Measurements from ENCODE around the gene TRIM46.
"Not testable (repeated sequence)": the region's sequence is repeated elsewhere in the genome, so short reads cannot be mapped to it uniquely, and the experiment has no call there.

TRIM46 gene

GRCh38 chr1:155193275-155193990 is 19.8 kb downstream of the TRIM46 start:
- TF ChIP-seq, protein P1, sequence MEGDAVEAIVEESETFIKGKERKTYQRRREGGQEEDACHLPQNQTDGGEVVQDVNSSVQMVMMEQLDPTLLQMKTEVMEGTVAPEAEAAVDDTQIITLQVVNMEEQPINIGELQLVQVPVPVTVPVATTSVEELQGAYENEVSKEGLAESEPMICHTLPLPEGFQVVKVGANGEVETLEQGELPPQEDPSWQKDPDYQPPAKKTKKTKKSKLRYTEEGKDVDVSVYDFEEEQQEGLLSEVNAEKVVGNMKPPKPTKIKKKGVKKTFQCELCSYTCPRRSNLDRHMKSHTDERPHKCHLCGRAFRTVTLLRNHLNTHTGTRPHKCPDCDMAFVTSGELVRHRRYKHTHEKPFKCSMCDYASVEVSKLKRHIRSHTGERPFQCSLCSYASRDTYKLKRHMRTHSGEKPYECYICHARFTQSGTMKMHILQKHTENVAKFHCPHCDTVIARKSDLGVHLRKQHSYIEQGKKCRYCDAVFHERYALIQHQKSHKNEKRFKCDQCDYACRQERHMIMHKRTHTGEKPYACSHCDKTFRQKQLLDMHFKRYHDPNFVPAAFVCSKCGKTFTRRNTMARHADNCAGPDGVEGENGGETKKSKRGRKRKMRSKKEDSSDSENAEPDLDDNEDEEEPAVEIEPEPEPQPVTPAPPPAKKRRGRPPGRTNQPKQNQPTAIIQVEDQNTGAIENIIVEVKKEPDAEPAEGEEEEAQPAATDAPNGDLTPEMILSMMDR (IDR thresholded peaks at IDR 0.05; ENCODE audit: low read depth, low read length, missing control alignments) = peak; percentile 99
- Histone ChIP-seq H3K27ac (peak overlapping the region; percentile 71), H3K36me3 (replicated peaks) (peaks cover 7% of the 10 kb centered on the region), H3K4me3 (ENCODE audit: low read depth, low read length) (peak overlapping the region; percentile 63), H3K27me3 (replicated peaks) (no peaks in the 10 kb centered on the region)
- DNase-seq = peak; percentile 78
- in situ Hi-C loops (cut with HindIII; ENCODE audit: low pct_ligation_motif_present, low sequenced_read_pairs) = no loop called here

DNA sequence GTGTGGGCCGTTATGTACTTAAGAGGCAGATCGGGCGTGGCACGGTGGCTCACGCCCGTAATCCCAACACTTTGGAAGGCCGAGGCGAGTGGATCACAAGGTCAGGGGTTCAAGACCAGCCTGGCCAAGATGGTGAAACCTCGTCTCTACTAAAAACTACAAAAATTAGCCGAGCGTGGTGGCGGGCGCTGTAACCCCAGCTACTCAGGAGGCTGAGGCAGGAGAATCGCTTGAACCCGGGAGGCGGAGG is 20.3 kb downstream of the TRIM46 start:
- DNase-seq; H3K27me3 ChIP-seq (replicated peaks); in situ Hi-C loops (cut with HindIII; ENCODE audit: low pct_ligation_motif_present, low sequenced_read_pairs); H3K36me3 ChIP-seq (replicated peaks): not testable (repeated sequence)
- Histone ChIP-seq H3K4me3 (ENCODE audit: low read depth, low read length) (peak overlapping the region; percentile 63), H3K27ac (peak overlapping the region; percentile 71)

DNA sequence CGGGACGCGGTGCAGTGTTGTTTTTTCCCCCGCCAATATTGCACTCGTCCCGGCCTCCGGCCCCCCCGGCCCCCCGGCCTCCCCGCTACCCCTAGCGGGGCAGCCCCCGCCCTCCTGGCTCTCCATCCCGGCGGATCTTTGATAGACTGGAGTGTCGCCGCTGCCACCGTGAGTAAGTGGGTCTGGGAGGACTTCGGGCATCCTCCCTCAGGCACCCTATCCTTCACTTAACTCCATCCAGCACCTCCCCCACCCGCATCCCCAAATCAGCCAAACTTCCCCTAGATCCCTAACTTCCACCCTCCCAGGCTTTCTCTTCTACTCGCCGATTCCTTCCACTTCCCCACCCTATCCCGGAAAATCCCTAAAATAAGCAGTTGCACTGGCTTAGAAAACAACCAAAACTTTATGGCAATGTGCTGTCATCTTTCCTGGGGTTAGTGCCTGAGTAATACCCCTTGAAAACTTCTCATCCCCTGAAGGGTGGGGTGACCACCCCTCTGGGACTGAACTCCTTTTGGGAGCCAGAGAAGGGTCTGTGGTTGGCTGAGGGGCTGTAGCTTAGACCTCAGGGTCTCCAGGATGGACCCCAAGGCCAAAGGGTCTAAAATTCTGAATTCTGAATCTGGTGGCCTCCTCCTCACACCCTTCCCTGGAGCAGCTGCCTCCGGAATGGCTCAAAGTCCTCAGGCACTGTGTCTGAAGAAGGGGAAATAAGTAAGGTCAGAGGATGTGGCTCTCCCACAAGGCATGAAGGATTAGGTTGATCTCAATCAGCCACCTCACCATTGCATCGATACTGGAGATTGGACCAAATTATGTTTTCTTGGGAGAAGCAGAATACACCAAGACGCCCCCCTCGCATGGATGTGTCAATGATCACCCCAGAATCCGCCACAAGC is 21.8 kb downstream of the TRIM46 start:
- no peak for DNase-seq
- in situ Hi-C loops (cut with HindIII; ENCODE audit: low pct_ligation_motif_present, low sequenced_read_pairs) = no loop called here
- peak overlapping the region; percentile 63 for H3K4me3 ChIP-seq (ENCODE audit: low read depth, low read length)
- TF ChIP-seq, protein P1 (IDR thresholded peaks at IDR 0.05; ENCODE audit: low read depth, low read length, missing control alignments) = no peak
- no peak overlapping the region for H3K27ac ChIP-seq
- H3K27me3 ChIP-seq (replicated peaks) = no peaks in the 10 kb centered on the region
- H3K36me3 ChIP-seq (replicated peaks) = peaks cover 10% of the 10 kb centered on the region

GRCh38 chr1:155196103-155196892 is 22.6 kb downstream of the TRIM46 start:
- peaks cover 10% of the 10 kb centered on the region for H3K36me3 ChIP-seq (replicated peaks)
- H3K27me3 ChIP-seq (replicated peaks) = no peaks in the 10 kb centered on the region
- H3K4me3 ChIP-seq (ENCODE audit: low read depth, low read length) = no peak overlapping the region
- no peak for DNase-seq
- in situ Hi-C loops (cut with HindIII; ENCODE audit: low pct_ligation_motif_present, low sequenced_read_pairs) = no loop called here
- TF ChIP-seq, protein P1 (IDR thresholded peaks at IDR 0.05; ENCODE audit: low read depth, low read length, missing control alignments) = no peak
- H3K27ac ChIP-seq = no peak overlapping the region

DNA sequence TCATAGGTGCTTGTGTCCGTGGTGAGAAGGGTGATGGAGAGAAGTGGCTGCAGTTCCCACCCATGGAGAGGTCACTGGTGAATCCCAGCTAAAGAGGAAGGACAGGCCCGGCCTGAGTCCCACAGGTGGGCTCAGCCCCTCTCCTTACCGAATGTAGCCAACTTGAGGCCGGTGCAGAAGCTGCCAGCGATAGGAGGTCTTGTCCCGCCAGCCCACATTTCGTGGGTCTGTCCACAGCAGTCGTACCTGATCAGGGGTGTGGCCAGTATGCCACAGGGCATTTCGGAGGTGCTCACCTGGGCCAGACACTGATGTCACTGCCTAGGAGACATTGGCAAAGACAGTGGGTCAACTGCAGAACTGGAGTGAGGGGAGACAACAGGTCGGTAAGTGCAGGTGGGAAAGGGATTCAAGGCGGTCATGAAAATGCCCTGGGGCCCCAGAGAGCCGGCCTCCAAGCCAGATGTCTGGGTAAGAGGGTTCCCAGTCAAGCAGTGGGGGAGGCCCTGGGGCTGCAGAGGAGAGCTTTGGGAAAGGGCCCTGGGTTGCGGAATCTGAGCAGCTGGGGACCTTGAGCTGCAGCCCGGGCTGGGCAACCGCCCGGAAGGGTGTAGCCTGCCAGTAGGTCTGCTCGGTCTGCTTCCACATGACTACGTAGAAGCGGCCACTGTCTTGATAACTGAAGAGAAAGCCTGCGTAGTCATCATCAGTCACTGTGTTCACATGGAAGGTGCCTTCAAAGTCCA is 23.4 kb downstream of the TRIM46 start:
- peaks cover 10% of the 10 kb centered on the region for H3K36me3 ChIP-seq (replicated peaks)
- TF ChIP-seq, protein P1 (IDR thresholded peaks at IDR 0.05; ENCODE audit: low read depth, low read length, missing control alignments) = no peak
- DNase-seq = no peak
- H3K27me3 ChIP-seq (replicated peaks) = no peaks in the 10 kb centered on the region
- H3K27ac ChIP-seq = no peak overlapping the region
- H3K4me3 ChIP-seq (ENCODE audit: low read depth, low read length) = no peak overlapping the region
- in situ Hi-C loops (cut with HindIII; ENCODE audit: low pct_ligation_motif_present, low sequenced_read_pairs) = no loop called here
